HPDE6-E6E7 (cell line): ENCODE data around the gene POLD4.

ENCODE experiments used
- DNase-seq: peaks from one replicate; pipeline ENCODE4 v3.0.0; 2011; ENCODE audit warnings: missing footprints; ENCODE audit errors: extremely low spot score

POLD4 gene

DNA sequence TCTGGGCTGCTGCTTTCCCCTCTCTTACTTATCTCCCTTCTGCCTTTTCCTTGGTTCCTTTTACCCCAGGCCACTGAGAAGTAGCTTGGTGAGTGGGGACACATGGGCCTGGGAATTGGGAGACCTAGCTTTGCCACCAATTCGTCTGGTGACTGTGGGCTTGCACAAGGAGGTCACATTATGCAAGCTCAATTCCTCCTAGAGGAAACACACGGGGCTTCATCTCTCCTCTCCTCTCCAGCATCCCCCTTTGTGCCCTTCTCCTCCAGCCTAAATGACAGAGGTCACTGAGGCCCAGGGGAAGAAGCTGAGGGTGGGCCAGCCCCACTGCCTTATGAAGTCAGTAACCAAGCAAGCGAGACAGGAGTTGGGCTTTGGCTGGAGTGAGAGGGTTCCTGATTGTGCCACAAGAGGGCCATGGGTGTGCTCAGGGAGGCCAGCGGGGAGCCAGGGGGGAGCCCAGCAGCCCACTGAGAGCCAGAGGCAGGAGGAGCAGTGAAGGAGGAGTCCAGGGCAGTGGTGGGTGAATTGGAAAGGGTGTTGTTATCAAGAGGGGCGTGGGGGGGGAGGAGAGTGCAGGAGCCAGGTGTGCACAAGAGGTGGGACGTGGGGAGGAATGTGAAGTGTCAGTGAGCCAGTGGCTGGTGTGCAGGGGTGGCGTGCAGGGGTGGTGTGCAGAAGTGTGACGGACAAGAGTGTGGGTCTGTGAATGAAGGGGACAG, 18.0 kb upstream of the POLD4 start:
- DNase-seq = no peak

DNA sequence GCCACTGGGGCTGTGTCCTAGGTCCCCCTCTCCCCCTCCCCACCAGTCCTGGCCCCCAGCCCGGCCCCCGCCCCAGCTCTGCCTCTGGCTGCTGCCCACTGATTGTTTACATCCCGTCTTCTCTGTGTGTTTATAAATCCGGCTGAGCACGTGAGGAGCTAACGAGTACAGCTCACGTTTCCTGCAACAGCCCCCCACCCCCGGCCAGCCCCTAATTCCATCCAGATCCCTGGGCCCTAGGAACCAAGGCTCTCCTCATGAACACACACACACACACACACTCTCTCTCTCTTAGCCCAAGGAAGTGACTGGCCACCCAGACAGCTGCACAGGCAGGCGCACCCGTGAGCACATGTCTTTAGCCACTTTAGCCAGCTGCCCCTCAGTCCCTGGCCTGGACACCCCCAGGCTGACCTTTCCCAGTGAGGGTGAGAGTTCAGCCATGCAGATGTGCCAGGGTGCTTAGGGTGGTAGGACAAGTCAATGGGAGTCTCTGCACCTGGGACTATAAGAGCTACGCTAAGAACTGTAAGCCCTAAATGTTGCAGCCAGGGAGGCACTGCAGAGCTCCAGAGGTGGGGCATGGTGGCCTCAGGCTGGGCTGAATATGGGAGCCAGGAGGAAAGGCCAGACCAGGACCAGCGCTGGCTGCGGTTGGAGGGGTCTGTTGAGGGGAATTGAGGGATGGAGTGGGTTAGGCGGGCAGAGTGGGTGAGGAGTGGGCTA, 17.2 kb upstream of the POLD4 start:
- no peak for DNase-seq

DNA sequence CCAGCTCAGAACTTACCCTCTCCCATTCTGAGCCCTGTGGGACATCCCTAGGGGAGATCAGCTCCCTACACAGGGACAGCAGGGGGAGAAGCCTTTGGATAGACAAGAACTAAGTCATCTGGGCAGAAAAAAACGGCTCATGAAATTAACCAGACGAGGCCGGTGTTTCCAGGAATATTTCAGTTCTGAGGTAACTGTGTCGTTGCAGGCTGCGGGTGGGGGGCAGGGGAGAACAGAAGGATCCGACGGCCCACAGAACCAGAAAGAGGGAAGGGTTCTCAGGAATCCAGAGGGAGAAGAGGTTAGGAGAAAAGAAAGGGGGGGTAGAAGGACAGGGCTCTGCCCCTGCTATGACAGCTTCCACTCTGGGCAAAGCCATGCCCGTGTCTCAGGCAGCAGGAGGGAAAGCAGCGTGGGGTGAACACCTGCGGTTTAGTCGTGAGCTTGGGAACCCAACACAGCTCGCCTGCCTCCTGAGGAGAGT, 16.5 kb upstream of the POLD4 start:
- no peak for DNase-seq

DNA sequence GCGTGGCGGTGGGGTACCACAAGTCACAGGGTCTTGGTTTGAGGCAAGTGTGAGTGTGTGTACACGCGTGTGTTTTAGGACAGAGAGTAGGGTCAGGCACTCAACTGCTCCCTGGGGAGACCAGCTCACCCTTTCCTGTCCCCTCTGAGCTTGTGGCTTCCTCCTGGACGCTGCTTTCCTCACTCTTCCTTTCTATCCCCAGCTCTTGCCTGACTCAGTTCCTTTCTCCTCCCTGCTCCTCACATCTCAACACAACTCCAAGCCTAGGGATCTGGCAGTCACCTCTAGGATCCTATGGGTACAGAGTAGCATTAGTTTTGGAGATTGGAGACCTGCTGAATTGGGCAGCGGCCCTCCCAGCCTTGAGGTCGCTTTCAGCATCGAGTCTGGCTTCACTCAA, 15.9 kb upstream of the POLD4 start:
- DNase-seq = no peak

DNA sequence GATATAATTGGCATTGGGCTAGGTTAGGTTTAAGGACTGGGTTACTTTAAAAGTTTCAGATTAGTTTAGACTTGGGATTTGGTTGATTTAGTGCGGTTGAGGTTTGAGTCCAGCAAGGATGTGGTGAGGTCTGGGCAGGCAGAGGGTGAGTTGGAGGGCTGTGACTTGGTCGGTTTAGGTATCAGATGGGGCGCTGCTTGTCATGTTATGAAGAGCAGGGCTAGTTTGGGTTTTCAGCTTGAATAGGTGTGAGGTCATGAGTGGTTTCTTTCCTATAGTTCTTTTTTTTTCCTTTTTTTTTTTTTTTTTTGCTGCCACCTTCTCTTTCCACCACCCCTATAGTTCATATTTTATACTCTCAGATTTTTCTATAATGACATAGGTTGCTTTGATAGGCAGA, 15.3 kb upstream of the POLD4 start:
- no peak for DNase-seq

DNA sequence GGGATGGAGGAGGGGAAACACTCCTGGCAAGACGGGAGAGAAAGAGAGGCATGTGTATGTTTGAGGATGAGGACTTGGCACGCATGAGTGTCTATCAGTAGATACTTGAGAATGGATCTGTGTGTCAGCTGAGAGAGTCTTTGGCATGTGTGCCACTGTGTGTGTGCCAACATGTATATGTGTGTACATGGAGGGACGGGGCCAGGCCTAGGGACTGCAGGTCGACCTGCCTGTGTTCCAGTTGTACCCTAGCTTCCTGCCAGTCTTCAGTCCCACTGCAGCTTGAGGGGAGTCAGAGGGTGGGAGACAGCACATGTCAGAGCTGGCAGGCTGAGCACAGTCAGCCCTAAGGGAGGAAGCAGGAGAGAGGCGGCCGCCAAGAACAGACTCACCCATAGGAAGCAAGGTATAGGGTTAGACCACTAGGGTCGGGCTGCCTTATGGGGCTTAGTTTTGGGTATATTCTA, 14.4 kb upstream of the POLD4 start:
- no peak for DNase-seq

DNA sequence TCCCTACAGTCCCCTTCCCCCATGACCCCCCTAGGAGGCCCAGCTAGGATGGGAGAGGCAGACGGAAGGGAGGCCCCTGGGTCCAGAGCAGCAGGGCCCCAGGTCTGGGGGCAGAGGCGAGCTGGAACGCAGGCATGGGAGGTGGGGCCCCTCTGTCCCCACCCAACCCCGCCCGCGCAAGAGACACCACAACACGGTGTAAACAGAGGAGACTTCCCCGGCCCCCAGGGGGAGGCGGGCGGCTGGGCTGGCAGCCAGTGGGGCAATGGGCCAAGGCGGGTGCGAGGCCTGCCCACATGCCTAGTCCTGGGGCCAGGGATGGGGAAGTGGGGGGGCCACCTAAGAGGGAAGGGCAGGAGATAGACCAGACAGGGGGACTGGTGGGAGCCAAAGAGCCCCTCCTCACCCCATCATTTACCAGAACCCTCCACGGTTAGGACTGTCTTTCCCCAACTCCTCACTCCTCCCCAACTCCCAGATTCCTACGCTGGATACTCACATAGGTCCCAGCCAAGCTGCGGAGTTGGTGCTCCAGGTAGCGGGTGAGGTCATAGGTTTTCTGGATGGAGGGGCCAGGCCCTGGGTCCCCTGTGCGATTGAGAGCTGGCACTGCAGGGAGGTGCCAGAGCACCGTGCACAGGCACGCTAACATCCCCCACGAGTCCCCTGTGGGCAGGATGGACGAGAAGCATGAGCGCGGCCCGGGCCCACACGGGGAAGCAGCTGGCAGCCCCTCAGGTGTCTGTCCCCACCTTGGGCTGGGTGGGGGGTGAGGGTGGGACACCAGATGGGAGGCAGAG, 13.8 kb upstream of the POLD4 start:
- no peak for DNase-seq

DNA sequence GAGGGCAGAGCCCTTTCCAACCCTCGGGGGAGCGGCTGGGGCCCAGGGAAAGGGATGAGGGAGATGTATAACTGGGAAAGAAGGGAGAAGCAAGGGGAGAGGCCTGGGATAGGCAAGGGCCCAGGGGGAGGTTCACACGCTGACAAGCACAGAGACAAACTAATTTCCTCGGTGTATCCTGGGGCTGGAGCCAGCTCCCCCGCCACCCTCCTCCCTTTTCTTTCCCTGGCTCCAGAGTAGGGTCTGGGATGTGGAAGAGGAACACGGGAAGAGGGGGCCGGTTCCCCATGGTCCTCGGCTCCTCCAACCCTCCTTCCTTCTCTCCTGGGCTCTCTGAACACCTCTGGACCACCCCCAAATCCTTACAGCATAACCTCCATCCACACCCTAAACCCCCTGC, 13.2 kb upstream of the POLD4 start:
- DNase-seq = no peak

DNA sequence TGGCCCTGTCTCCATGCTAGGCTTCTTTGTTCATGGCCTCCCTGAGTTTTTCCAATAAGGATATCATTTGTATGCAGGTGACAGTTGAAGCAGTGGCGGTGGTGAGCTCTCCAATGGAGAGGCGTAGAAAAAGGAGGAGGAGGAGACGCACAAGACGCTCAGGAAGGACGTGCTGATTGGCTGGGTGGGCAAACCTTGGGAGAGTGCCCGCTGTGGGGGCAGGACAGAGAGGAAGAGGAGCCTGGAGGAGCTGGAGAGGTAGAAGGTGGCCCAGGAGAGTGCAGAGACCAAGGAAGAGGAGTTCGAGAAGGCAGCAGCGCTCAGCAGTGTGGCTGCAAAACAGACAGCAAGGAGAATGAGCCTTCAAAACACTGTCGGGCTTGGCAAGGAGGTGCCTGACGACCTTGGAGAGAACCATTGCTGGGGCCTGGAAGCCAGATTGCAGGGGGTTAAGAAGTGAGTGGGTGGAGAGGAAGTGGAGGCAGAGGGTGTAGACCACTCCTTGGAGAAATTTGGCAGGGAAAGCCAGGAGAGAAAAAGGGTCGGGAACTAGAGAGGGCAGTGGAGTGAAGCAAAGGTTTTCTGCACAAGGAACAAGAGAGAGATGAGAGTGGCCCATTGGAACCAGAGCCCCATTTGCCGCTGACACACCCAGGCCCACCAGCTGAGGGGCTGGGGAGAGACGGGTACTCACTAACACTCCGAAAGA, 12.5 kb upstream of the POLD4 start:
- no peak for DNase-seq

DNA sequence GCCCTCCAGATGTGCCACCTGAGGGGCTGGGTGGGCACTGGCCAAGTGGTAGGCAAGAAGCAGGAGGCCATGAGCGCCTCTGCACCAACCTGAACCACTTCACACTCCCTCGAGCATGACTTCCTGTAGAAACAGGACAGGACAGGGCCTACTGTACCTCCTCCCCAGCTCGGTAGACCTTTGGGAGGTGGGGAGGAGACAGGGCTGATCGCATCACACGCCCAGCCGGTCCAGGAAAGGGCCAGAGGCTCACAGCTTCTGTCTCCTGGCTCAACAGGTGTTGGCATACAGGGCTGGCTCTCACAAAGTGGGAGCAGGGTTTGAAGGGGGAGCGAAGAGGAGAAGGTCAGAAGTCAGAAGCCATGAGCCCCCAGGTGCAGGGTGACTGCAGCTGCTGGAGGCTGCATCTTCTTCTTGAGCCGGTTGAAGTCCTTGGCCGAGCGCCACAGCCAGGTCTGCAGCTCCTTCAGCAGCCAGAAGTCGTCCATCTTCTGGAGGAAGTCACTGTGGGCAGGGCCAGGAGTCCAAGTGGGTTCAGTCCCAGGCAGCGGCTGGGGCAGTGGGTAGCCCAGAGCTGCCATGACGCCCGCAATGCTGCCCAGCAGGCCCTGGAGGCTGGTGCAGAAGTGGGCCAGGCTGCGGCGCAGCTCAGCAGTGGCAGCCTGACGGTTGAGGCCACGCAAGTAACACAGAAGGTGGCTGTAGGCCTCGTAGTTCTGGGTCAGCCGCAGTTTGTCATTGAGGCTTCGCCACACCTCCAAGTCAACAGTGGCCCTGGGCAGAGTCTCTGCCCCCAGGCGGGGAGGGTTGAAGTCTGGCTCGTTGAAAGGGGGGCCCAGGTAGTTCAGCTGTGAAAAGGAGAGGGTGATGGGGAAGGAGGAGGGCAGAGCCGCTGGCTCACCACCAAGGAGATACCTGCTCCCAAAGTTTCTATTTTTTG, 11.7 kb upstream of the POLD4 start:
- DNase-seq = no peak

DNA sequence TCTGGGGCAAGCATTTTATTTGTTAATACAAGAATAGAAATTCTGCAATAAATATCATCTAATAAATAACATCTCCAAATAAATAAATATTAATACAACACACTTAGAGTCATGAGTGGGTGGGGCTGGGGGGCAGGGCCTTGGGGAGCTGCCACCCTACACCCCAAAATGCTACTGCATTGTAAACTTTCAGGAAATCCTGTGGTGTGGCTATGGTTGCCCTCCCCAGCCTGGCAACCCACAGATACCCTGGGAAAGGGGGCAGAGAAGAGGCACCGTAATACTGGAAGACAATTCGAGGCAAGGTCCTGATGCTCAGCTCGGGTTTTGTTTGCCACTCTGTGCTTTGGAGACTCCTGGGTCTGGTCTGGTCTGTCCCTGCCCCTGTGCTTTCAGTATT, 10.8 kb upstream of the POLD4 start:
- DNase-seq = no peak

DNA sequence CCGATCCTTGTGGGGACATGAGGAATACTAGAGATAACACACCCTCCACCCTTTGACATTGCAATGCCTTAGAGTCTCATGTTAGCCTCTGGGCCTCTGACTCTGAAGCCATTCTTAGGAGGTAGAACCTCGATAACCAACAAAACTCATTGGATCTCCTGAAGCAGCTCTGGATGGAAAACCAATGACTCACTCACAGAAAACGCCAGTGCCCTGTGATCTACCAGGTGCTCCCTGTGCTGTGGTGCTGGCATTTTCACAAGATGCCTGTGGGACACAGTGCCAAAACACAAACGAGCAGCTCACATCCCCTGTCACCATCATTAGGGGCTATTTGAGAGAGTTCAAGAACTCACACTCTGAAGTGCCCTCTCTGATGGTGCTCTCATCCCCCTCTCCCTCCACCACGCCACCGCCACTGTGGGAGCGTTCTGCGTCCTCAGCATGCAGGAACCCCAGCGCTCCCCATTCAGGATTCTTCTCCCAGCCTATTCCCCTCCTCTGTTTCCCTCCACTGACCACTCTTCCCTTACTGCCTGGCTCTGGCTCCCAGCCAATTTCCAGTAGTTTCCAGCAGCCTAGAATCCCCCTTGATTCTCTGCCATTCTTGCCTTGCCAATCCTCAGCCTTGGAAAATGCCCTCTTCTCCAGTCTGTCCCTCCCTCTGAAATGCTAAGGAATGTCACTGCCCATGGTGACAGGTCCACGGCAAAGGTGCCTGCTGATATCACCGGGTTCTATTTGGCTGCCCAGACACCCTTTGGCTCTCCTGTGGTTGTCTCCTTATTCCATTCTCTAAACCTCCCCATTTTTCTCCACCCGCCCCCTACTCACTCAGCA, 4.7 kb upstream of the POLD4 start:
- no peak for DNase-seq

DNA sequence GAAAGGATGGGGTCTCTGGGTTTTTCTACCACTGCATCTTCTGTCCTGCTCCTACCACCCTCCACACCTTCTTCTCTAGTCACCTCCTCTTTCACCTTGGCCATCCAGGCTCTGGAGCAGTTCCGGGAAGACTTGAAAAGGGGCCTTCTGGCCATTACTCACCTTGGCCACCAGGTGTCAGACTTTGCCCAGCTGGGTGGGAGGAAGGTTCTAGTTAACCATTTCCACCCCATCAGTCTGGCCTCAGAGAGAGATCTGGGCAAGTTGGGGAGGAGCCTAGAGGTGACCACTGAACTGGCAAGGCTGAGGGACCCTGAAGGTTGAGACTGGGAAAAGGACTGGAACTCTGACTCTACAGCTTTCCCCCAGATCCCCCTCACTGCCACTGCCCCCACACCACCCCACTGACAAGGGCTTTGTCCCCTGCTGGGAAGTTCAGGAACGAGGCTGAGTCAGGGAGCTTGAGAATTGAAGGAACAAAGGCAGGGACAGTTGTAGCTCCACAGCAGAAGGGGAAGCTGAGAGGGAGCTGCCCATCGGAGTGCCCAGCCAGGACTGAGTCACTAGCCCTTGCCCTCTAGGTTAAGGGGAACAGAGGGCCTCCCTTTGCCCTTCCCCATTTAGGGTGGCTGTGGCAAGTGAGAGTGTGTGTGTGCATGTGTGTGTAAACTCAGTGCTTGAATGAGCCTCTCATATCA, 3.7 kb upstream of the POLD4 start:
- peak; percentile 68 for DNase-seq

DNA sequence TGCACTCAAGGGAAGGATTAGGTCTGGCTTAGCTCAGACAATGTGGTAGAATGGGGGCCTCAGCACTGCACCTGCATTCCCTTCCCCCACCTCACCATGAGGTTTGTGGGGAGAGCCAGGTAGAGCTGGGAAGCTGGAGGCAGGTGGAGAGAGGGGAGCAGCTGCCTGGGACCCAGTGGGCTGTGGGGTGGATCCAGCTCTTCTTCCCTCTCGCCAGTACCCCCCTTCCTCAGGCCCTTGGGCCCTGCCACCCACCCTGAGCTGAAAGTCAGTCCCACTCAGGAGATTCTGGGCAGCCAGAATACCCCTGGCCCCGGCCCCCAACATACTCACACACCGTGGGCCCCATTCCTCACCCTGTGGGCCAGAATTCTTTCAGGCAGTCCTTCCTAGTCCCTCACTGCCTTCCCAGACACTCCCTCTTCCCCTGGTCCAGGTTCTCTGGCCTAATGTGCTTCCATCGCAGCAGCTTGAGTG, 3.1 kb upstream of the POLD4 start:
- DNase-seq = no peak

DNA sequence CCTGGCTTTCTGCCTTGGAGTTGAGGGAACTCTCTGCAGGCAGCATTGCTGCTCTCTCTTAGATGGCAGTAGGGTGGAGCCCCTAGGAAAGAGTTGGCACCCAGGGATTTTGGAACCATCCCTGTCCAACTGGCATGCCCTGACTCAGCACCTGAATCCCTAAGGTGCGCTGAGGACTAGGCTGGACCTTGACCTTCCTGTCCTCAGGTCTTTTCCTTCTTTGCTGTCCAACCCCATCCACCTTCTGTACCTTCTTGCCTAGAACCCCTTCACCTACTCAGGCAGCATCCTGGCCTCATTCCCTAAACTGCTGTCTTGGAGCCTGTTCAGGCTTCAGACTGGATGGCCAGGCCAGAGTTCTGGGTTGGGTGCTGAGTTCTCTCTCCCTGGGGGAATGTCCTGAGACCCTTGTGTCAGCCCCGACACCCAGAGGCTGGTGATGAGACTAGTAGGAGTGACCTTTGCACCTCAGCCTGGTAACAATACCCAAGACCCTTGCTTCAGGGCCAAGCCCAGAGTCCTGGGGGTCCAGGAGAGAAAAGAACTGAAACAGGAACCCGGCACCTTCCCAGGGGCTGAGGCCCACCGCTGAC, 2.5 kb upstream of the POLD4 start:
- DNase-seq = no peak

DNA sequence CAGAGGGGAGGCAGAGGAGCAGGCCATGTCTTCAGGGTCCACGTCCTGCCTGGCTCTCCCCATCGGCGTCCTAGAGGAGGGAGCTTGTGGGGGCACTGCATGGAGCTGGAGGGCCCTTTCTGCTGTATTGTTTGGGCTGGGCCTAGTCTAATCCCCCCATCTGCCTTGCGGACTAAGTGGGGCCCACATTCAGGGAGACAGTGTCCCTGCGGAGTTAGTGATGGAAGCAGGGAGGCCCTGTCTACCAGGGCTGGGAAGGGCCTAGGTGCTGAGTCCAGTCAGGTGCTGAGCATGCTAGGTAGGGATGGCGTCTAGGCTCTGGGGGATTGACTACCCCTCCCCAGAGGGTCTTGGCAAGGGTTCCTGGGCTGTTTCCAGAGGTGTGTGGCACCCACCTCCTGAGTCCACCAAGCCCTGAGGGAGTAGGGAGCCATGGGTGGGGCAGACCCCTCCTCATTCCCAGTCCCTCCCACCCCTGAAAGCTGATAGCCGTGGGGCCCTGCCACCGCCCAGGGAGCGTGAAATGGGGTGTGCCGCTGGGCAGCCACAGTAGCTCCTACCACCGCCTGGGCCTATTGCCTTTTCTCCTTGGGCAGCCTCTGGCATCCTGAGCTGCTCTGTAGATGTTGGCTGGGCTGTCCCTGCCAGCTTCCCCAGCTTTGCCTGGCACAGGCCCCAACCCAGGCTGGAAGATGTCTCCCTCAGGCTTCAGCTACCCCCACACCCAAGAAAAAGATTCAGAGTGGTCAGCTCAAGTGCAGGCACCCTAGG, 1.9 kb upstream of the POLD4 start:
- DNase-seq = no peak

DNA sequence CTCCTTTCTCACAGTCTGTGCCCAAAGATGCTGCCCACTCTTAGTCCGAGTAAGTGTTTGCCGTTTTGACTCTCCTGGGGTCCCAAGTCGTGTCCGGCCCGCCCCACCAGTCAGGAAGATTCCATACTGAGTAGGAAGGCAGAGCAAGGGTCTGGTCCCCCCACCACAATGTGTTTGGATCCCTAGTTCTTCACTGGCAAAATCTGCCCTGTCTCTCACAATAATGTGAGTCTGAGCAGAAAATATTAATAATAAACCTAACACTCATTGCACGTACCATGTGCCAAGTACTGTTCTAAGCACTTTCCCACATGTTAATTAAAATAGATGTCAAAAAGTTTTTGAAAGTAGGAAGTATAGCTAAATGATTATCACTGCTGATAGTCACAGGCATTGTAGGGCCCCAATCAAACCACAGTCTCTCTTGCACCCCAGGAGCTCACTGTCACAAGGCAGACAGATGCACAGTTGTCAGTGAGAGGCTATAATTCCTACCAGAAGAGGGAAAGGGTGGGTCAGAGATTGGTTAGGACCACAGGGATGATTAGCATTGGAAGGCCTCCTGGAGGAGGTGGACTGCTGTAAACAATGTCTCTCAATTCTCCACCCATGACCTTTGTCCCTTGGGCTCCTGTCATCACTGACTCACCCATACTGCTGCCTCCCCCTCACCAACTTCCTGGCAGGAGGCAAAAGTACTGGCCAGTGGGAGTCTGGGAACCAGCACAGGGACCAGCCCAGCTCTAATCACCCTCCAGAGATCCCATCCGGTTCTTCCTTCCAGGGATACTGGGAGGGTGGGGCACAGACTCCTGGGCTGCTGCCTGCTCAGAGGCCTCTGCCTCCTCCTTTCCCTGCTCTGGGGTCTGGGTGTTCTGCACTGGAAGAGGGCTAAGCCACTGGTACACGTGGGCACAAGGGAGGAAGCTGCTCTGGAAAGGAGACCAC, 1.0 kb upstream of the POLD4 start:
- peak; percentile 91 for DNase-seq
